Trophoblast cell (in vitro differentiated cells and primary cell): ENCODE results near the gene CELF4.

ENCODE experiments used
- DNase-seq, 2 donors: peaks; one replicate each; pipeline ENCODE4 v3.0.0-alpha.2; 2016
- H2AFZ ChIP-seq: 2 replicates; pipeline ENCODE4 v1.6.1; 2013; ENCODE audit warnings: low read length, moderate library complexity, mild to moderate bottlenecking; ENCODE audit not compliant: insufficient read depth, poor library complexity
- H2AK5ac ChIP-seq: 2 replicates; pipeline ENCODE4 v1.6.1; 2013; ENCODE audit warnings: mild to moderate bottlenecking, low read length
- H2BK120ac ChIP-seq: 2 replicates; pipeline ENCODE4 v1.6.1; 2013; ENCODE audit warnings: low read length, mild to moderate bottlenecking, moderate library complexity; ENCODE audit not compliant: insufficient read depth, poor library complexity
- H2BK12ac ChIP-seq: 2 replicates; pipeline ENCODE4 v1.6.1; 2013; ENCODE audit warnings: mild to moderate bottlenecking, low read length, moderate library complexity
- H2BK5ac ChIP-seq: 2 replicates; pipeline ENCODE4 v1.6.1; 2013; ENCODE audit warnings: low read length, low read depth, moderate library complexity, mild to moderate bottlenecking; ENCODE audit not compliant: poor library complexity
- H3K14ac ChIP-seq: 2 replicates; pipeline ENCODE4 v1.6.1; 2013; ENCODE audit warnings: mild to moderate bottlenecking, low read length
- H3K18ac ChIP-seq: 2 replicates; pipeline ENCODE4 v1.6.1; 2013; ENCODE audit warnings: mild to moderate bottlenecking, low read length
- H3K23ac ChIP-seq: 2 replicates; pipeline ENCODE4 v1.6.1; 2013; ENCODE audit warnings: low read length
- H3K27ac ChIP-seq: 2 replicates; pipeline ENCODE4 v1.5.1; 2013; ENCODE audit warnings: low read depth, mild to moderate bottlenecking, inconsistent platforms, low read length, moderate library complexity
- H3K27me3 ChIP-seq: 2 replicates; pipeline ENCODE4 v1.6.1; 2013; ENCODE audit warnings: inconsistent platforms, mild to moderate bottlenecking, low read length, moderate library complexity; ENCODE audit not compliant: insufficient read depth
- H3K36me3 ChIP-seq, 2 experiments: 1 replicate in 1 of 2; 2 replicates in 1 of 2; pipeline ENCODE4 v1.6.1; 2013; ENCODE audit warnings: low read length in 2 of 2, mild to moderate bottlenecking in 2 of 2, moderate library complexity in 1 of 2; ENCODE audit not compliant: insufficient read depth in 2 of 2, control insufficient read depth in 1 of 2
- H3K4ac ChIP-seq: 2 replicates; pipeline ENCODE4 v1.6.1; 2013; ENCODE audit warnings: low read depth, mild to moderate bottlenecking, low read length, moderate library complexity
- H3K4me1 ChIP-seq, 2 experiments: 1 replicate in 1 of 2; 2 replicates in 1 of 2; pipeline ENCODE4 v1.6.1; 2013; ENCODE audit warnings: low read length in 2 of 2, mild to moderate bottlenecking in 2 of 2, moderate library complexity in 1 of 2; ENCODE audit not compliant: insufficient read depth in 2 of 2, control insufficient read depth in 1 of 2
- H3K4me2 ChIP-seq: 2 replicates; pipeline ENCODE4 v1.6.1; 2013; ENCODE audit warnings: inconsistent platforms, mild to moderate bottlenecking, low read length, moderate library complexity
- H3K4me3 ChIP-seq: 2 replicates; pipeline ENCODE4 v1.5.1; 2013; ENCODE audit warnings: mild to moderate bottlenecking, low read depth, low read length, inconsistent platforms
- H3K79me1 ChIP-seq: one replicate; pipeline ENCODE4 v1.6.1; 2013; ENCODE audit warnings: low read length
- H3K79me2 ChIP-seq: 2 replicates; pipeline ENCODE4 v1.6.1; 2013; ENCODE audit warnings: low read length, mild to moderate bottlenecking; ENCODE audit not compliant: control insufficient read depth, insufficient read depth, poor library complexity
- H3K9ac ChIP-seq: 2 replicates; pipeline ENCODE4 v1.6.1; 2013; ENCODE audit warnings: mild to moderate bottlenecking, low read length
- H3K9me3 ChIP-seq: 2 replicates; pipeline ENCODE4 v1.6.1; 2013; ENCODE audit warnings: low read depth, mild to moderate bottlenecking, control low read depth, inconsistent platforms, low read length; ENCODE audit not compliant: insufficient read depth
- H4K12ac ChIP-seq: 2 replicates; pipeline ENCODE4 v1.6.1; 2013; ENCODE audit warnings: low read depth, mild to moderate bottlenecking, low read length, moderate library complexity
- H4K8ac ChIP-seq: 2 replicates; pipeline ENCODE4 v1.6.1; 2013; ENCODE audit warnings: low read depth, mild to moderate bottlenecking, low read length, moderate library complexity
- H4K91ac ChIP-seq: one replicate; pipeline ENCODE4 v1.6.1; 2013; ENCODE audit warnings: low read depth, mild to moderate bottlenecking, low read length, moderate library complexity
- WGBS: extraction: QIAGEN DNeasy Blood & Tissue Kit; methylation state at CpG from one replicate; pipeline ENCODE4 v1.1.7; 2013; ENCODE audit warnings: missing lambda C conversion rate; ENCODE audit not compliant: insufficient read length, insufficient coverage; ENCODE audit errors: extremely low coverage; 5-methylcytosine and 5-hydroxymethylcytosine counted together

CELF4 gene

GRCh38 chr18:37383846-37384595 lies 181.6 kb downstream of the CELF4 start:
- H3K14ac ChIP-seq = no peak overlapping the region
- no peaks in the 10 kb centered on the region for H3K27me3 ChIP-seq
- no peak overlapping the region for H3K23ac ChIP-seq
- no peak overlapping the region for H3K4me3 ChIP-seq
- H2BK12ac ChIP-seq = no peak overlapping the region
- H2BK120ac ChIP-seq = no peak overlapping the region
- no peak overlapping the region for H3K9ac ChIP-seq
- H3K79me1 ChIP-seq = no peaks in the 10 kb centered on the region
- H3K4me1 ChIP-seq = no peaks in the 10 kb centered on the region
- H3K18ac ChIP-seq = no peak overlapping the region
- H3K36me3 ChIP-seq = no peaks in the 10 kb centered on the region
- no peak overlapping the region for H3K27ac ChIP-seq
- H3K4me2 ChIP-seq = no peak overlapping the region
- H3K79me2 ChIP-seq = no peaks in the 10 kb centered on the region
- no peak overlapping the region for H4K91ac ChIP-seq
- no peak overlapping the region for H2BK5ac ChIP-seq
- H4K8ac ChIP-seq = no peak overlapping the region
- no peak overlapping the region for H2AFZ ChIP-seq
- DNase-seq = no peak
- H3K4ac ChIP-seq = no peak overlapping the region
- no peaks in the 10 kb centered on the region for H3K9me3 ChIP-seq
- WGBS = no CpG with 5 or more reads among the region's 17 CpGs
- no peak overlapping the region for H2AK5ac ChIP-seq
- no peak overlapping the region for H4K12ac ChIP-seq

GRCh38 chr18:37383036-37383785 lies 182.4 kb downstream of the CELF4 start:
- no peaks in the 10 kb centered on the region for H3K9me3 ChIP-seq
- H3K18ac ChIP-seq = no peak overlapping the region
- no peak overlapping the region for H3K4me2 ChIP-seq
- no peaks in the 10 kb centered on the region for H3K79me2 ChIP-seq
- DNase-seq = no peak
- no peaks in the 10 kb centered on the region for H3K27me3 ChIP-seq
- H2BK120ac ChIP-seq = no peak overlapping the region
- H2AFZ ChIP-seq = no peak overlapping the region
- no CpG with 5 or more reads among the region's 8 CpGs for WGBS
- H2AK5ac ChIP-seq = no peak overlapping the region
- no peak overlapping the region for H3K27ac ChIP-seq
- no peak overlapping the region for H4K91ac ChIP-seq
- H4K12ac ChIP-seq = no peak overlapping the region
- H3K14ac ChIP-seq = no peak overlapping the region
- H2BK12ac ChIP-seq = no peak overlapping the region
- H3K79me1 ChIP-seq = no peaks in the 10 kb centered on the region
- H2BK5ac ChIP-seq = no peak overlapping the region
- H3K23ac ChIP-seq = no peak overlapping the region
- no peak overlapping the region for H4K8ac ChIP-seq
- no peaks in the 10 kb centered on the region for H3K36me3 ChIP-seq
- H3K9ac ChIP-seq = no peak overlapping the region
- no peaks in the 10 kb centered on the region for H3K4me1 ChIP-seq
- H3K4ac ChIP-seq = no peak overlapping the region
- H3K4me3 ChIP-seq = no peak overlapping the region

GRCh38 chr18:37381554-37381953 lies 184.0 kb downstream of the CELF4 start:
- Histone ChIP-seq H2BK5ac (no peak overlapping the region), H4K12ac (no peak overlapping the region), H3K4me2 (no peak overlapping the region), H3K4me1 (no peaks in the 10 kb centered on the region), H4K8ac (no peak overlapping the region), H4K91ac (no peak overlapping the region), H3K9me3 (no peaks in the 10 kb centered on the region), H3K9ac (no peak overlapping the region), H3K27me3 (no peaks in the 10 kb centered on the region), H3K4ac (no peak overlapping the region), H2AK5ac (no peak overlapping the region), H2BK120ac (no peak overlapping the region), H3K79me1 (no peaks in the 10 kb centered on the region), H3K14ac (no peak overlapping the region), H3K27ac (no peak overlapping the region), H2BK12ac (no peak overlapping the region), H3K23ac (no peak overlapping the region), H3K18ac (no peak overlapping the region), H3K36me3 (no peaks in the 10 kb centered on the region), H3K4me3 (no peak overlapping the region), H3K79me2 (no peaks in the 10 kb centered on the region), H2AFZ (no peak overlapping the region)
- no CpG with 5 or more reads among the region's 2 CpGs for WGBS
- DNase-seq = peak; percentile 25 to 42

- Histone ChIP-seq H3K36me3 (no peaks in the 10 kb centered on the region), H2BK5ac (no peak overlapping the region), H3K4me1 (no peaks in the 10 kb centered on the region), H3K79me2 (no peaks in the 10 kb centered on the region), H3K9ac (no peak overlapping the region), H3K18ac (no peak overlapping the region), H2AK5ac (no peak overlapping the region), H2AFZ (no peak overlapping the region), H3K27ac (no peak overlapping the region), H3K27me3 (no peaks in the 10 kb centered on the region), H2BK120ac (no peak overlapping the region), H3K4me2 (no peak overlapping the region), H4K8ac (no peak overlapping the region), H2BK12ac (no peak overlapping the region), H3K9me3 (no peaks in the 10 kb centered on the region), H3K79me1 (no peaks in the 10 kb centered on the region), H3K23ac (no peak overlapping the region), H3K4me3 (no peak overlapping the region), H3K4ac (no peak overlapping the region), H4K91ac (no peak overlapping the region), H3K14ac (no peak overlapping the region), H4K12ac (no peak overlapping the region)
- DNase-seq = no peak
Measured at GRCh38 chr18:37380546-37381110, 185.0 kb downstream of the CELF4 start.
